ENCODE data around the gene PDE6A. TPM values are rescaled to one million over a fixed set of nuclear protein-coding genes. Genes with fewer than 3 reads are reported as not detected.

Gene PDE6A
- total RNA-seq, 1 experiment from 2014 or later, result not detected

DNA sequence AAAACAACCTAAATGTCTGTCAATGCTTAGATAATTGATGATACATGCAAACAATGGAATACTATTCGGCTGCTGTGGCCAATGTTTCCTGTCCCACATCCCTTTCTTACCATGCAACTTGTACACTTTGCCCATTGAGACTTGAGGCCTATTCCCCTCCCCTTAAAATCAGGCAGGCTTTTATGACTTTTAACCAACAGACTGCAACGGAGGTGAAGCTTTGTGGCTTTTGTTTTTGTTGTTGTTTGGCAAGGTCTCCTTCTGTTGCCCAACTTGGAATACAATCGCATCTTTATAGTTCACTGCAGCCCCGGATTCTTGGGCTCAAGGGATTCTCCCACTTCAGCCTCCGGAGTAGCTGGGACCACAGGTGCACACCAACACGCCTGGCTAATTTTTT, 10.2 kb upstream of the PDE6A start:
- no peak overlapping the region for H3K14ac ChIP-seq (ENCODE audit: insufficient read depth, low read length)
- Mint-ChIP-seq H3K4me1 (peaks cover 6 to 7% of the 10 kb centered on the region in 2 experiments), H3K36me3 (ENCODE audit: insufficient read depth in 1 of 3, low read depth in 3 of 3) (no peaks in the 10 kb centered on the region), H3K9me3 (no peaks in the 10 kb centered on the region), H3K27me3 (ENCODE audit: low read depth) (no peaks in the 10 kb centered on the region; the same call in none of the 2 replicates), H3K4me3 (no peak overlapping the region), H3K27ac (peak overlapping the region in 1 of 3 experiments; percentile 40; a peak in 1 of 7 replicates)
- H3K79me2 ChIP-seq (ENCODE audit: insufficient read depth, low read length), result no peaks in the 10 kb centered on the region
- H3K23me2 ChIP-seq (ENCODE audit: insufficient read length, low read depth, low read length, poor library complexity, severe bottlenecking), result peaks cover 5% of the 10 kb centered on the region
- no peak overlapping the region for H2BK20ac ChIP-seq (ENCODE audit: low read depth, low read length, poor library complexity, severe bottlenecking)
- no peak overlapping the region for H2AK5ac ChIP-seq (ENCODE audit: insufficient read length, low read length)
- TF ChIP-seq, protein P1, sequence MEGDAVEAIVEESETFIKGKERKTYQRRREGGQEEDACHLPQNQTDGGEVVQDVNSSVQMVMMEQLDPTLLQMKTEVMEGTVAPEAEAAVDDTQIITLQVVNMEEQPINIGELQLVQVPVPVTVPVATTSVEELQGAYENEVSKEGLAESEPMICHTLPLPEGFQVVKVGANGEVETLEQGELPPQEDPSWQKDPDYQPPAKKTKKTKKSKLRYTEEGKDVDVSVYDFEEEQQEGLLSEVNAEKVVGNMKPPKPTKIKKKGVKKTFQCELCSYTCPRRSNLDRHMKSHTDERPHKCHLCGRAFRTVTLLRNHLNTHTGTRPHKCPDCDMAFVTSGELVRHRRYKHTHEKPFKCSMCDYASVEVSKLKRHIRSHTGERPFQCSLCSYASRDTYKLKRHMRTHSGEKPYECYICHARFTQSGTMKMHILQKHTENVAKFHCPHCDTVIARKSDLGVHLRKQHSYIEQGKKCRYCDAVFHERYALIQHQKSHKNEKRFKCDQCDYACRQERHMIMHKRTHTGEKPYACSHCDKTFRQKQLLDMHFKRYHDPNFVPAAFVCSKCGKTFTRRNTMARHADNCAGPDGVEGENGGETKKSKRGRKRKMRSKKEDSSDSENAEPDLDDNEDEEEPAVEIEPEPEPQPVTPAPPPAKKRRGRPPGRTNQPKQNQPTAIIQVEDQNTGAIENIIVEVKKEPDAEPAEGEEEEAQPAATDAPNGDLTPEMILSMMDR (conservative IDR thresholded peaks at IDR 0.05), result no peak
- no peak overlapping the region for H2BK120ac ChIP-seq (ENCODE audit: low read depth, low read length, poor library complexity, severe bottlenecking)
- no peak overlapping the region for H3K56ac ChIP-seq (ENCODE audit: insufficient read length, low read depth, low read length)
- peaks cover 2% of the 10 kb centered on the region; the same call in 1 of the 2 replicates for H3K4me1 ChIP-seq (ENCODE audit: insufficient read depth, low read length)
- no peak overlapping the region for H3K4me2 ChIP-seq (ENCODE audit: insufficient read depth, insufficient read length, low read length)
- no peak overlapping the region for H3K27ac ChIP-seq (ENCODE audit: insufficient read length, low read depth, low read length)
- no peak overlapping the region for H3K9ac ChIP-seq (ENCODE audit: extremely low read depth, insufficient read length, low read length)
- no peaks in the 10 kb centered on the region for H3K27me3 ChIP-seq (ENCODE audit: insufficient read depth, low read length)
- H4K8ac ChIP-seq (replicated peaks; ENCODE audit: insufficient read length, low read depth, low read length), result no peak overlapping the region
- H3K4ac ChIP-seq (ENCODE audit: low read depth, low read length), result no peak overlapping the region
- no peak overlapping the region for H4K5ac ChIP-seq (ENCODE audit: insufficient read length, low read depth, low read length)
- H4K20me1 ChIP-seq (ENCODE audit: control insufficient read depth, insufficient read depth, insufficient read length), result no peaks in the 10 kb centered on the region
- H3K79me1 ChIP-seq (ENCODE audit: insufficient read depth, low read depth, low read length, poor library complexity, severe bottlenecking), result no peaks in the 10 kb centered on the region
- H2AFZ ChIP-seq (ENCODE audit: low read length), result no peak overlapping the region
- no peak overlapping the region for H3T11ph ChIP-seq (ENCODE audit: low read length)
- no peaks in the 10 kb centered on the region for H3K9me3 ChIP-seq (ENCODE audit: control insufficient read depth, low read depth, low read length)
- no peak overlapping the region for H2BK12ac ChIP-seq (ENCODE audit: insufficient read length, low read depth, low read length)
- H4K91ac ChIP-seq (ENCODE audit: insufficient read length, low read depth, low read length), result no peak overlapping the region
- no peak overlapping the region for H3K18ac ChIP-seq (ENCODE audit: insufficient read length, low read depth, low read length)
- no peak overlapping the region for H2BK5ac ChIP-seq (ENCODE audit: insufficient read length, low read length)
- no peak overlapping the region for H3K23ac ChIP-seq (ENCODE audit: insufficient read length, low read depth, low read length)
- no peak for DNase-seq
- H2BK15ac ChIP-seq (ENCODE audit: low read depth, low read length), result no peak overlapping the region
- no CpG with 5 or more reads among the region's 6 CpGs for WGBS (ENCODE audit: extremely low coverage, insufficient read length, low lambda C conversion rate)
